Endometrium (tissue), 2 donors: ENCODE data around the gene PLCD1.
"Not testable (repeated sequence)": the region's sequence is repeated elsewhere in the genome, so short reads cannot be mapped to it uniquely, and the experiment has no call there.

Experiments used
- FAIRE-seq: peaks from 2 replicates; lab custom pipeline; 2012; peaks lifted over from hg19 to GRCh38; lab: Jason Lieb, UNC
- donor health status: control.
- donor health status: control.

Gene PLCD1

GRCh38 chr3:38029400-38030125, at the start of gene PLCD1:
TSS of gene PLCD1 (minus strand) at chr3:38029642. CDS start at chr3:38029539, 103 bp downstream.
- no peak for FAIRE-seq

- not testable (repeated sequence) for FAIRE-seq
These were observed 47.6 kb upstream of the PLCD1 start for GRCh38 chr3:38077073-38077472.

GRCh38 chr3:38070013-38070412, 40.6 kb upstream of the PLCD1 start:
- FAIRE-seq, result no peak

GRCh38 chr3:38067508-38068233, 38.2 kb upstream of the PLCD1 start:
- FAIRE-seq, result no peak

GRCh38 chr3:38064453-38064852, 35.0 kb upstream of the PLCD1 start:
- FAIRE-seq, result not testable (repeated sequence)

- FAIRE-seq, result no peak
These were observed 33.4 kb upstream of the PLCD1 start for GRCh38 chr3:38062809-38063208.

GRCh38 chr3:38059591-38059990, 30.1 kb upstream of the PLCD1 start:
- FAIRE-seq, result no peak

GRCh38 chr3:38059148-38059547, 29.7 kb upstream of the PLCD1 start:
- no peak for FAIRE-seq

- FAIRE-seq, result no peak
These were observed 25.1 kb upstream of the PLCD1 start for GRCh38 chr3:38054499-38055001.

GRCh38 chr3:38053813-38054498, 24.5 kb upstream of the PLCD1 start:
- not testable (repeated sequence) for FAIRE-seq

- FAIRE-seq, result not testable (repeated sequence)
These were observed 23.8 kb upstream of the PLCD1 start for GRCh38 chr3:38053286-38053685.

GRCh38 chr3:38051131-38051530, 21.7 kb upstream of the PLCD1 start:
- FAIRE-seq, result no peak

- no peak for FAIRE-seq
These were observed 20.1 kb upstream of the PLCD1 start for GRCh38 chr3:38049358-38050126.

GRCh38 chr3:38047896-38048295, 18.5 kb upstream of the PLCD1 start:
- FAIRE-seq, result no peak

- no peak for FAIRE-seq
These were observed 17.4 kb upstream of the PLCD1 start for GRCh38 chr3:38046821-38047220.

GRCh38 chr3:38046027-38046426, 16.6 kb upstream of the PLCD1 start:
- FAIRE-seq, result no peak

- FAIRE-seq, result no peak
These were observed 14.0 kb upstream of the PLCD1 start for GRCh38 chr3:38043486-38043885.

GRCh38 chr3:38040401-38040800, 11.0 kb upstream of the PLCD1 start:
- FAIRE-seq, result no peak

- no peak for FAIRE-seq
These were observed 10.4 kb upstream of the PLCD1 start for GRCh38 chr3:38039899-38040261.

GRCh38 chr3:38039101-38039898, 9.9 kb upstream of the PLCD1 start, which contains the start of gene DLEC1:
TSS of gene DLEC1 (plus strand) at chr3:38039208. CDS start at chr3:38039226, 18 bp downstream.
- FAIRE-seq, result no peak

- FAIRE-seq, result no peak
These were observed 9.0 kb upstream of the PLCD1 start for GRCh38 chr3:38038447-38038911.
